RKO (cell line): ENCODE data around the gene SHISA9.
"Not testable (repeated sequence)": the region's sequence is repeated elsewhere in the genome, so short reads cannot be mapped to it uniquely, and the experiment has no call there.

ENCODE experiments used
- DNase-seq: peaks from one replicate; pipeline ENCODE4 v3.0.0-alpha.2; 2016; ENCODE audit warnings: low spot score

The SHISA9 gene

DNA sequence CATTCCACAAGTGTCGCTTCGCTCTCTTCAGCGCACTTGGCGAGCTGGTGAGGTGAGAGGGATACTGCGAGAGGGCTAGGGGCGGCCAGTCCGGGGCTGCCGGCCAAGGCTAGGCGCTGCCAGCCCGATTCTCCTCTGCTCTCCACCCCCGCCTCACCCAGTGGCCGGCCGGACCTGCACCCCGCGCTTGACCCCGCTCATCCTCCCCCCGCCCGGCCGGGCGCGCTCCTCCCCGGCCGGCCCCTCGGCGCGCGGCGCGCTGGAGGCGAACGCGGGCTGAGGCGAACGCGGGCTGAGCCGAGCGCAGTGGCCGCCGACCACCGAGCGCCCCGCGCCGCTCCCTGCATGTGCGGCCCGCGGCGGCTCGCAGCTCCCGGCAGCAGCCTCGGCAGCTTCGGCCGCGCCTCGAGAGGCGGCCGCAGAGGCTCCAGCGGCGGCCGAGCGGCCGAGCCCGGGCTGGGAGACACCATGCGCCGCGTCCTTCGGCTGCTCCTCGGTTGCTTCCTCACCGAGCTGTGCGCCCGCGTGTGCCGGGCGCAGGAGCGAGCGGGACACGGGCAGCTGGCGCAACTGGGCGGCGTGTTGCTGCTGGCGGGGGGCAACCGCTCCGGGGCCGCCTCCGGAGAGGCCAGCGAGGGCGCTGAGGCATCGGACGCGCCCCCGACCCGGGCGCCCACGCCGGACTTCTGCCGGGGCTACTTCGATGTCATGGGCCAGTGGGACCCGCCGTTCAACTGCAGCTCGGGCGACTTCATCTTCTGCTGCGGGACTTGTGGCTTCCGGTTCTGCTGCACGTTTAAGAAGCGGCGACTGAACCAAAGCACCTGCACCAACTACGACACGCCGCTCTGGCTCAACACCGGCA, at the start of gene SHISA9:
Gene SHISA9, plus strand, starts transcription at position 2 of the 865 bp plus-strand sequence.
- no peak for DNase-seq

DNA sequence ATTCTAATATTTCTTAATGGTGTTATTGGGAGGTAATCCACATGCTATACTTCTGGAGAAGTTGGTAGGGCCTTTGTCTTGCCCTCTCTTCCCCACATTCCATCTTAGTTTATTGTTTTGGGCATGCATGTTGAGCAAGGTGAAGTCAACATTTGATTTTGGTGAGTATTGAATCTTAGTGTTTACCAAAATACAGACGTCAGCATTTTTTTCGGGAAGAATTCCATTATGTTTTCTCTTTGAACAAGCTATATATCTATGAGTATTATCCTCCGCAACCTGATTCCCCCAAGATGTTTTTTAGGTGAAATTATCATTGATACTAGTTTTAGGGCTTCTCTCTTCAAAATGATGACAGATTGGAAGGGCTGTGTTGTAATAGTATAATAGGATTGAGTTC, 47.4 kb upstream of the SHISA9 start:
- no peak for DNase-seq

DNA sequence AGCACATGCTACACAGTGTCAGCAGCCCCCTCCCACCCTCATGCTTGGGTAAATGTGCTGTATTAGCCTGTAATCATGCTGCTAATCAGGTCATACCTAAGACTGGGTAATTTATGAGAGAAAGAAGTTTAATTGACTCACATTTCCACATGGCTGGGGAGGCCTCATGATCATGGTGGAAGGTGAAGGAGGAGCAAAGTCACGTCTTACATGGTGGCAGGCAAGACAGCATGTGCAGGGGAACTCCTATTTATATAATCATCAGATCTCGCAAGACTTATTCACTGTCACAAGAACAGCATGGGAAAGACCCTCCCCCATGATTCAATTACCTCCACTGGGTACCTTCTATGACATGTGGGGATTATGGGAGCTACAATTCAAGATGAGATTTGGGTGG, 44.0 kb upstream of the SHISA9 start:
- not testable (repeated sequence) for DNase-seq

DNA sequence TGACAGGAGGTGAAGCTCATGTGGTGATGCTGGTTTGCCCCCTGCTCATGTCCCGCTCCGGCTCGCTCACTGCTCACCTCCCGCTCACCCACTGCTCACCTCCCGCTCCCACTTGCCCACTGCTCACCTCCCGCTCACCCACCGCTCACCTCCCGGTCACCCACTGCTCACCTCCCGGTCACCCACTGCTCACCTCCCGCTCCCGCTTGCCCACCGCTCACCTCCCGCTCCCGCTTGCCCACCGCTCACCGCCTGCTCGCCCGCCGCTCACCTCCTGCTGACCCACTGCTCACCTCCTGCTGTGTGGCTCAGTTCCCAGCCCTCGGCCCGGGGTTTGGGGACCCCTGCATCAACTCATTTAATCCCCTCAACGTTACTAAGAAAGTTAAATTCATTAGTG, 39.1 kb upstream of the SHISA9 start:
- no peak for DNase-seq

GRCh38 chr16:12862941-12863340, 38.5 kb upstream of the SHISA9 start:
- DNase-seq: no peak

DNA sequence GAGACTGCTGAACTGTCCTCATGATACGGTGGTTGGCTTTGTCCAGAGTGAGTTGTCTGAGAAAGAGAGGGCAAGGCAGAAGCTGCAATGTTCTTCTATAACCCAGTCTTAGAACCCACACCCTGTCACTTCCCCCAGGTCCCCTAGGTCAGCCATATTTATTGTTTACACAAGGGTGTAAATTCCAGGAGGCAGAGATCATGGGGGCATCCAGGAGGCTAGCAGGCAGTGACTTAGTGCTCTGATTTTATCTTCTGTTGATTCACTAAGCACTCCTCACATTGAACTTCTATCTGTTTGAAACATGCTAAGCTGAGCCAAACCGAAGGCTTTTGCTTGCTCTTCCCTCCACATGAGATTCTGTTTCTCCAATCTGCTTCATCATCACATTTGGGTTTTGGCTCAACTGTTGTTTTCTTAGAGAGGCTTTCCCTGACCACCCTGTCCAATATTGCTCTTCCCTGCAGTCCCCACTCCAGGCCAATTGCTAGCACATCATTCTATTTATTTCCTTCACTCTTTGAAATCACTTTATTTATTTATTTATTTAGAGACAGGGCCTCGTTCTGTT, 34.3 kb upstream of the SHISA9 start:
- DNase-seq: no peak

GRCh38 chr16:12868169-12868568, 33.2 kb upstream of the SHISA9 start:
- DNase-seq: no peak

DNA sequence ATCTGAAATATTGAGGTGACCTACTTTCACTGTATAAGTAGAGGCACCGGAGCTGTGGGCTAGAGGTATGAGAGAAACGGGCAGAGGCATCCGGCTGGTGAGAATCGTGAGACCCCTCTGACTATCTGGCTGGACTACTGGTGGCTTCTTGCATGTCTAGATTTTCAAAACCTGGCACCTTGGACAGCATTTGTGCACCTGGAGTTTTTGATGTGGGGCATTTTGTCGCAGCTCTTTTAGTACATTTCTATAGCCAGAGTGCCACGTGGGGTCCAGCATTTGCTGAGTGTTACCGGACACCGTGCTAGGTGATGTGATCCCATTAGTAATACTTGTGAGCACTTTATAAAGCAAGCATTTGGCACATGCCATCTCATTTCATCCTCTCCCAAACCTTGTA, 32.6 kb upstream of the SHISA9 start:
- DNase-seq: no peak

- no peak for DNase-seq
Measured at GRCh38 chr16:12869698-12870427, 31.5 kb upstream of the SHISA9 start.

GRCh38 chr16:12871784-12872183, 29.6 kb upstream of the SHISA9 start:
- DNase-seq: no peak

DNA sequence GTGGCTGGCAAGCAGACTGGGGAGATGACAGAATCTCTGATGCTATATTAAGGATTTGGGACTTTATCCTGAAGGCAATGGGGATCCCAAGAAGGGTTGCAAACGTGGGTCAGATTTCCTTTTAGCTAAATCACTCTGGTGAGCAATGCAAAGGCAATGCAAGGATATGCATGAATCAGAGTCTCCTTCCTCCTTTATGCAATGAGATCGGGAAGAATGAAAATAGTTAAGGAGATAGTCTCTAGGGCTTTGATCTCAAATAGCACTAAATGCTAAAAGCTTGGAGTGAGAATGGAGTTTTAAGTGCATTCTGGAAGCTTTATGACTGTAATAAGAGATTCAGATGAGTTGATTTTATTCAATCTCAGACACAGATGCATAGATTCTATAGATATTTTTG, 27.2 kb upstream of the SHISA9 start:
- DNase-seq: peak; percentile 73

DNA sequence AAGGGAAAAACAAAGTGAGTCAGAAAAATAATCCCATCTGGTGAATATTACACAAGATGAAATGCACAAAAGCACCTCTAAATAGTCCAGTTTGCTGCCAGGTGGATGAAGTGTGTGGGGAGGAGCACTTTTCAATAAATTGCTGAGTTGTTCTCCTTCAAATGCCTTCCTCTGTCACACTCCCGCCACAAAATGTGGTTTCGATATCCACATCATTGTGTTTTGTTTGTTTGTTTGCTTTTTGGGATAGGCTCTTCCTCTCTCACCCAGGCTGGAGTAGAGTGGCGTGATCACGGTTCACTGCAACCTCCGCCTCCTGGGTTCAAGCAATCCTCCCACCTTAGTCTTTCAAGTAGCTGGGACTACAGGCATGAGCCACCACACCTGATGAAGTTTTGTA, 24.6 kb upstream of the SHISA9 start:
- DNase-seq: no peak

- no peak for DNase-seq
Measured at GRCh38 chr16:12878973-12879372, 22.4 kb upstream of the SHISA9 start.

- DNase-seq: no peak
Measured at GRCh38 chr16:12879812-12880211, 21.6 kb upstream of the SHISA9 start.

- DNase-seq: no peak
Measured at GRCh38 chr16:12881182-12881581, 20.2 kb upstream of the SHISA9 start.

GRCh38 chr16:12881740-12882139, 19.7 kb upstream of the SHISA9 start:
- DNase-seq: no peak

- DNase-seq: no peak
Measured at GRCh38 chr16:12885742-12886141, 15.7 kb upstream of the SHISA9 start.

DNA sequence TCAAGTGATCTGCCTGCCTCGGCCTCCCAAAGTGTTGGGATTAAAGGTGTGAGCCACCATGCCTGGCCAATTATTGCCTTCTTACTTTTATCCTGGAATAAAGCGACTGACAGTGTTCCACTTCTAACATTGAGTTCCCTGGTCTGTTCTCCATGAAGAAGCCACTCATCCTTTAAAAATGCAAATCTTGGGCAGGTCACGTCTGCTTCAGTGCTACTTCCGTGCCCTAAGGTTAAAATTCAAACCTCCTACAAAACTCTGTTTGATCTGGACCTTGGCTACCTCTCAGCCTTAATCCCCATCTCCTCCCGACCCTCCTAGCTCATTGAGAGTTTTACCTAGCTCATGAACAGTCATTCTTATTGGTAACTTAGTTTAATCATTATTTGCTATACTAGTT, 9.6 kb upstream of the SHISA9 start:
- no peak for DNase-seq

DNA sequence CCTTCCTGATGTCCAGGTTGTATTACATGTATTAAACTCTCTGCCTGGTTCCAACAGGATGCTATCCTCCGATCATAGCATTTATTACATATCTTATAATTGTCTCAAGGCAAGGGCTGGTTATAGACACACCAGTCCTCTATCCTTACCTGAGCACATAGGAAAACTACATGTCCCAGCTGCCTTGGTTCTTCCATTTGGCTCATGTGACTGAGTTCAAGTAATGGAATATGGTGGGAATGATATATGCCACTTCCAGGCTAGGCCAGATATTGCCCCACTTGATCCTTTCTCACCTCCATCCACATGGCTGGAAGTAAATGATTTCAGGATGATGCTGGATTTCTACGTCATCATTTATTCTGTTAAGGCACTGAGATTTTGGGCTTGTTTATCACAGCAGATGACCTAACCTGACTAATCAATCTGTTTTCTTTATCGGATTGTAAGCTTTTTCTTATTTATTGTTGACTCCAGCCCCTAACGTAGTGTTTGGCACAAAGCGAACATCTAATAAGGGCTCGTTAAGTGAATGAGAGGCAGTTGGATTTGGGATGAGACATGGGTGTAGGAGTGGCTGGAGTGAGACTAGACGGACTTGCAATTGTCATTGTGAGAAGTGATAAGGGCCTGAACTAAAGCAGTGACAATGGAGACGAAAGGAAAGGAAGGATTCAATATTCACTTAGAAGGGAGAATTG, 8.2 kb upstream of the SHISA9 start:
- DNase-seq: no peak

GRCh38 chr16:12896562-12896961, 4.8 kb upstream of the SHISA9 start:
- DNase-seq: peak; percentile 39

DNA sequence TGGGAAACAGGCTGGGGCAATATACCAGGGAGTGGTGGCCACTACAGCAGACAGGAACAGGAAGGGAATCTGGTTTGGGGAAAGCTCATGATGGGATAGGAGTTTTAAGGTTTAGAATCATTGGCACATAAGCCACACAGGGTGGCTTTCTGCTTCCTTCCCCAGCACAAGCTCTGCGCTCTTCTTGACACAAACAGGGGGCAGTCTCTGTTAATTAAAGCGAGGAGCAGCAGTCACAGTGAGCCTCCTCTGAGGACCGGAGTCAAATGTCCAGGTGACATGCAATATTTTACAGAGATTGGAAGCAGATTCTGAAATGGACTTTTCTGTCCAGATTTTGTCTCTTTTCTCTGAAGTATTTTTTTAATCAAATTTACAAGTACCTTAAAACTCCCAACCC, 2.8 kb upstream of the SHISA9 start:
- DNase-seq: no peak

DNA sequence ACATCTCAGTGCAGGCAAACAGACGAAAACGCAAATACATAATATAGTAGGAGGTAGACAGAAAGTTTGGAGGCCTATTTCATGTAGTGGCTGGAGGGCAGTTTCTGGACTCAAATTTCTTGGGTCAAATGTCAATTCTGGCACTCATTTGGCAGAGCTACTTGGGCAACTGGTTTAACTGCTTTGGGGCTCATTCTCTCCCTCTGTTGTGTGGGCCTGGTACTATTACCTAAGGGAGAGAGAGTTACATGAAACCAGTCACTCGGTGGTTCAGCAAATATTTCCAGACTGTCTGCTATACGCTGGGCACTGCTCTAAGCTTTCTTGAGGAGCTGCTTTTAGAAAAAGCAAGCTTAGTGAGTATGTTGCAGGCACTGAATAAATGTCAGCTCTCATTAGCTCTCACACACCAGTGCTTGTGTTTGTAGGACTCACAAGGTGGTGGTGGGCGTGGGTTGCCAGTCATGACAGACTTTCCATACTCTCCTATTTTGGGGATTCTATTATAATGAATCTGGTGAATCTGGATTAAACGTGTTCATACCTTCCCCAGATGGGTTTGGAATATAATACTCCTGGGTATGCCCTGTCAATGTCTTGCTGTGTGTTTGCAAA, 1.8 kb upstream of the SHISA9 start:
- no peak for DNase-seq
